ENCODE measurements around the gene RPS16.

RPS16 gene

DNA sequence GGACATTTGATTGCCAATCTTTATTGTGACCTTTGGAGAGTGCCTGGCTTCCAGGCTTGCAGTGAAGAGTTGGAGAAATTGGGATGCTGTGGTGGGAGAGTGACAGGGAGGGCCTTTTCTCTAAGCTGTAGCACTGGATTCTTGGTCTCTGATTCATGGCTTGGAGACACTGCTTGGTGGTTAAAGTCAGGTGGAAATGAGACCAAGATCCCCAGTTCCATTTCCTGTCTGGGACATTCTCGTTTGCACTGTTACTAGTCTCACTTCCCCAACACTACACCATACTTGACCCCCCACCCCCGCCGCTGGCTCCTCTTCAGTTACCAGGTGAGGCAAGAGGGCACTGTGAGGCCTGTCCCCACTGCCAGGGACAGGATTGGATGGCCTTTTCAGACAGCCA is 12.5 kb upstream of the RPS16 start:
- peak; percentile 76 for DNase-seq

DNA sequence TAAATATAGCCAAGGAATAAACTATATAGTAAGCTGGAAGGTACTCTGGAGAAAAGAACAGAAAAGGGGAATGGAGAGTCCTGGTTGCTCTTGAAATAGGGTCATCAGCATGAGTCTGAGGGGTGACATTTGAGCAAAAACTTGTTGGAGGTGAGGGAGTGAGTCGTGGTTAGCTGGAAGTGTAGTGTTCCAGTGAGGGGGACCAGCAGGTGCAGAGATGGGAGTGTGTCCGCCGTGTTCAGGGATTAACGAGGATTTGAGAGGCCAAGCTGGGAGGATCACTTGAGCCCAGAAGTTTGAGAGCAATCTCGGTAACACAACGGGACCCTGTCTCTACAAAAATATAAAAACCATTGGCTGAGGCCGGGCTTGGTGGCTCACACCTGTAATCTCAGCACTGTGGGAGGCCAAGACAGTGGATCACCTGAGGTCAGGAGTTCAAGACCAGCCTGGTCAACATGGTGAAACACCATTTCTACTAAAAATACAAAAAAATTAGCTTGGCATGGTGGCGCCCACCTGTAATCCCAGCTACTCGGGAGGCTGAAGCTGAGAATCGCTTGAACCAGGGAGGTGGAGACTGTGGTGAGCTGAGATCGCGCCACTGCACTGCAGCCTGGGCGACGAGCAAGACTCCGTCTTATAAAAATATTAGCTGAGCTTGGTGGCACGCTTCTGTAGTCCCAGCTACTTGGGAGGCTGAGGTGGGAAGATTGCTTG is 10.8 kb upstream of the RPS16 start:
- DNase-seq, result no peak

DNA sequence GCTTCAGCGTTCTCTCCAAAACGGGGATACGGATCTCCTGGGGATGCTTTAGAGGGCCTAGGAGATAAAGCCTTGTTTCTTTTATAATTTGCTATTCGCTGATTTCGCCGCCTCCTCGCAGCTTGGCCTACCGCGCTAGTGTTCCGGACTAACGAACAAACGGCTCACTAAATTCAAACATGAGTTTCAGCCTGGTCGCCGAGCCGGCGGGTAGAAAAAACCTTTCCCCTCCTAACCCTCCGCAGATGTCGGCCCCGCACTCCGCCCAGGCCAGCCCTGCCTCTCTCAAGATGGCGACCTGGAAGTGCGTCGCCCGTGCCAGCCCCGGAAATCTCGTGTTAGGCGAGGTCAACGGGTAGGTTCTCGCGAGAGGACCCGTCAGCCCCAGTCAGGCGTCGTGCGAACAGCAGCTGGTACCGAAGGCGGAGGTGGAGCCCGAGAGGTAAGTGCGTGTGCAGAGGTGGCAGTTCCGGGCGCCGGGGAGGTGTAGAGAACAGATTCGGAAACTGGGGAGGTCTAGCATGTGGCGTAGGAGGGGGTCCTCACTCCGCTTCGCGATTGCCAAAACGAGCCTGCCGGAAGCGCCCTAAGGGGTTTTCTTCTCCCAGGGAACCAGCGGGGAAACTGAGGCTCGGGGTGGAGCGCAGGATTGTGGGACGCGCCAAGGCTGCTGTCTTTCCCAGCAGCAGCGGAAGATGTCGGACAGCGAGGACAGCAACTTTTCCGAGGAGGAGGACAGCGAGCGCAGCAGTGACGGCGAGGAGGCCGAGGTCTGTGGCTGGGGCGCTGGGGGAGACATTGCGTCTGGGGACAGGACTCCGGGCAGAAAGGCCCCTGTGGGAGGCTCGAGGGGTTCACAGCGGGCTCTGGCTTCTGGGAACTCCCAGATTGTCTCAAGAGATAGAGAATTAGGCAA is 9.7 kb upstream of the RPS16 start, which contains the start of gene SUPT5H:
Gene SUPT5H (plus strand): TSS at position 387 of the 916 bp plus-strand sequence. CDS start 309 bp downstream, at position 696.
- peak; percentile 97 for DNase-seq

DNA sequence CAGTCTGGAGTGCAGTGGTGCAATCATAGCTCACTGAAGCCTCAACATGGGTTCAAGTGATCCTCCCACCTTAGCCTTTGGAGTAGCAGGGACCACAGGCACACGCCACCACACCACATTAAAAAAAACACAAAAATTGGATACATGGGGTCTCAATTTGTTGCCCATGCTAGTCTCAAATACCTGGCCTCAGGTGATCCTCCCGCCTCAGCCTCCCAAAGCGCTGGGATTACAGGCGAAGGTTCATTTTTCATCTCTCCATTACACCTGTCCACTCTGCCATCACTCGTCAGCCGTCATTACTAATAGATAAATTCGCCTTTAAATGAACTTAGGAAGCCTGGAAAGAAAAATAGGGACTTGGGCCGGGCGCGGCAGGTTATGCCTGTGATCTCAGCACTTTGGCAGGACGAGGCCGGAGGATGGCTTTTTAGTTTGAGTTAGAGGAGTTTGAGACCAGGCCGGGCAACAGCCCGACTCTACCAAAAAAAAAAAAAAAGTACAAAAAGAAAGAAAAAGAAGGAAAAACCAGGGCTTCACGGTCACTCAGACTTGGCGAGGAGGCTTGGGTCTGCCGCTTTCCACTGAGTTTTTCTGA is 8.9 kb upstream of the RPS16 start:
- DNase-seq, result peak; percentile 31

DNA sequence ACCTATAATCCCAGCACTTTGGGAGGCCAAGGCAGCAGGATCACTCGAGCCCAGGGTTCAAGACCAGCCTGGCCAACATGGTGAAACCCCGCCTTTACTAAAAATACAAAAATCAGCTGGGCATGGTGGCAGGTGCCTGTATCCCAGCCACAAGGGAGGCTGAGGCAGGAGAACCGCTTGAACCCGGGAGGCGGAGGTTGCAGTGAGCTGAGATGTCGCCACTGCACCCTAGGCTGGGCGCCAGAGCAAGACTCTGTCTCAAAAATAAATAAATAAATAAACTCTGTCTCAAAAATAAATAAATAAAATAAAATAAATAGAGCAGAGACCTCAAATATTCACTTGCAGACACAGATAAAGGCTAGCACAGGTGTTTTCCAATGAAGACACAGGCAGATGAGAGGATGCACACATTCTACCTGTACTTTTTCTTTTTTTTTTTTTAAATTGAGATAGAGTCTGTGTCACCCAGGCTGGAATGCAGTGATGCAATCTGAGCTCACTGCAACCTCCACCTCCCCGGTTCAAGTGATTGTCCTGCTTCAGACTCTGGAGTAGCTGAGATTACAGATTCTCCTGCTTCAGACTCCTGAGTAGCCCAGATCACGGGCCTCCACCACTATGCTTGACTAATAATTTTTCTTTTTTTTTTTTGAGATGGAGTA is 2.7 kb upstream of the RPS16 start:
- DNase-seq, result peak; percentile 67

DNA sequence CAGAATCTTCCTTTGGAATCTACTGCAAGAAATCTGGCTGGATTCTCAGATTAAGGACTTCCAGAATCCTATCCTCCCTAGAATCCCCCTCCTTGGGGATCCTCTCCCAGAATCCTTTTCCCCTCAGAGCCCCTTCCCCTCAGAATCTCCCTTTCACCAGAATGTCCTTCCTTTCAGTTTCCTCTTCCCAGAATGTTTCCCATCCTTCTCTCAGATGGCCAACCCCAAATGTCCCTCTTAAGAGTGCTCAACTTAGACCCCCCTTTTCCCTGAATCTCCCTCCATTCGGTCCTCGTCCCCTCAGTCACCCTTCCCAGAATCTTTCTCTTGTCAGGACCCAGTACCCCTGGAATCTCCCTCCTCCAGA is 584 bp upstream of the RPS16 start:
- DNase-seq, result no peak

DNA sequence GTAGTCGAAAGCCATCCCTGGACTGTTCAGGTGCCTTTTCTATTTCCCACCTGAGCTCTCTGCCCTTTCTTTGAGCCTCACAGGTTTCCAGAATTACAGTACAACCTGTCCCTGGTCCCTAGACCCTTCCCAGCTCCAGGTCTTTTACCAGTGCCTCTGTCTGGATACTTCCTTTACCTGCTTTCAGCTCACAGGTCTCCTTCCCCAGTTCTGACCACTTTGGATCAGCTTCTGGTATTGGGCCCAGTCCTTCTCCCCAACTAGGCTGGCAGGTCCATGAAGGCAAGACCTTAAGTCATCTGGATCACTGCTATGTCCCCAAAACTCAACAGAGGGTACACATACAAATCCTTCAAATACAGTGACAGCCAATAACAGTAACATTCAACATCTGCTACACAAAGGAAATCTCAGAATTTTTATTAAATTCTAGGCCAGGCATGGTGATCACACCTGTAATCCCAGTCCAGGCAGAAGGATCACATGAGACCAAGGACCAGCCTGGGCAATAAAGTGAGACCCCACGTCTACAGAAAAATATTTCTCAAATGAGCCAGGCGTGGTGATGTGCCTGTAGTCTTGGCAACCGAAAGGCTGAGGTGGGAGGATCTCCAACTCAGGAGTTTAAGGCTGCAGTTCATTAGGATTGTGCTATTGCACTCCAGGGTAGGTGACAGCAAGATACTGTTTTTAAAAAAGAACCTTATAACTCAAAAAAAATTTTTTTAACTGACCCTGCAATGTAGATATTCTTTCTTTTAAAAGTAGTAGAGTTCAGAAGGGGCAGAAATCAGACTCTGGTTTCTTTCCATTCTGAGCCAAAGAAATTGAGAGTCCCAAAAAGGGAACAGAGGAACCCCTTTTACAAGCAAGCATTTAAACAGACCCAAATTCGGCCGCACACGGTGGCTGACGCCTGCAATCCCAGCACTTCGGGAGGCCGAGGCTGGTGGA is 1.3 kb downstream of the RPS16 start:
- DNase-seq, result no peak

DNA sequence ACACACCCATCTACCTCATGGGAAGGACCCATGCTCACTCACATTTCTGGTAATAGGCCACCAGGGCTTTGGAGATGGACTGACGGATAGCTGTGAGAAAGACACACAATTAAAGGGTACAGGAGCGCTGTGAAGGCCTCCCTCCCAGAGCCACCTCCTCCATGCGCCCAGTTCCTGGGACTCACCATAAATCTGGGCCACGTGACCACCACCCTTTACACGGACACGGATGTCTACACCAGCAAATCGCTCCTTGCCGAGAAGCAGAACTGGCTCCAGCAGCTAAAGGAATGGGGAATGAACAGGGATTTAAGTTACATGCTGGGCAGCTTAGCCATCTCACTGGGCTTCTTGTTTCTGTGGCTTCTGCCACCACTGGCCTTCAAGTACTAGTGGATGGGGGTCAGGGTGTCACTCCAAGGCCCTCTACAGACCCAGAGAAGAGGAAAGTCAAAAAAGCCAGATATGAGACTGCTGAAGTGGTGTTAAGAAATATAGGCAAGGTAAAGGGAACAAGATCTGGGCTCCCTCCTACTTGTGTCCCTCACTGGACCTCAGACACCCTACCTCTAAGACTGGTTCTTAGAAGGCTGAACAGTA is 2.2 kb downstream of the RPS16 start:
- no peak for DNase-seq

DNA sequence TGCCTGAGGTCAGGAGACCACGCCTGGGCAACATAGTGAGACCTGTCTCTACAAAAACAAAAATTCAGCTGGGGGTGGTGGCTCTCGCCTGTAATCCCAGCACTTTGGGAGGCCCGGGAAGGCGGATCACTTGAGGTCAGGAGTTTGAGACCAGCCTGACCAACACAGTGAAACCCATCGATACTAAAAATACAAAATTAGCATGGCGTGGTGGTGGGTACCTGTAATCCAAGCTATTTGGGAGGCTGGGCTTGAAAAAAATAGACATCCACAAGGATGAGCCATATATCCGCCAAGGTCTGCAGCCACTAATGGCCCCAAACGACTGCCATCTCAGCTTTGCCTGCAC is 3.1 kb downstream of the RPS16 start:
- DNase-seq, result no peak

DNA sequence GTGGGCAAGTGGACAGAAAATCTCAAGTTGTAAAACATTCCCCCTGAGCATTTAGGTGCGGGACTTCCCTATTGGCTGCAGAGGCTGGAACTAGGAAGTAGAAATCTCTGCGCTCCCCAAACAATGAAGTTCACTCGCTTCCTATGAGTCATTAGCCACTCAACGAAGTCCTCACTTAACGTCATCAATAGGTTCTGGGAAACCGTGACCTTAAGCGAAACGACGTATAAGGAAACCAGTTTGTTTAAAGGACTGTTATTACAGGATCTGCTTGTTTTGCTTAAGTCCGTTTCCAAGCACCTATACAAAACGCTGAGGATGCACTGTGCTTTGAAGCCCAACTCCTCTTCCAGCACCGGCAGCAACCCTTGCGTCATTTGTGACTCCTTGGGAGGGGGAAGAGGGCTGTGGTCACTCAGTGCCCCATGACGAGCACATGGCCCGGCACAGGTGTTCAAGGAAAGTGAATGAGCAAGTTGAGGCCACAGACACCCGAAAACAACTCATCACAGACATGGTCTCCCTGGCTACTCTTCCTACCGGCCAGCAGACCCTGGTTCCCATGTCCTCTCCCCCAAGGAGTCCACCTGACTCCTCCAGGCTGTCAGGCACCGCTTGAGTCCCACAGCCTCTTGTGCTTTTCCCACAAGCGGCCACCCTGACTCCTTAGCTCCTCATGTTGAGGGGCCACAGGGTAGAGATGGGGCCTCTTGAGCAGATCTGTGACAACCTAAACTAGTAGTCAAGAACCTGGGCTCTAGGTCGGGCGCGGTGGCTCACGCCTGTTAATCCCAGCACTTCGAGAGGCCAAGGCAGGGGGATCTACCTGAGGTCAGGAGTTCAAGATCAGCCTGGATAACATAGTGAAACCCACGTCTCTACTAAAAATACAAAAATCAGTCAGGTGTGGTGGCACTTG is 4.8 kb downstream of the RPS16 start:
- peak; percentile 90 for DNase-seq

DNA sequence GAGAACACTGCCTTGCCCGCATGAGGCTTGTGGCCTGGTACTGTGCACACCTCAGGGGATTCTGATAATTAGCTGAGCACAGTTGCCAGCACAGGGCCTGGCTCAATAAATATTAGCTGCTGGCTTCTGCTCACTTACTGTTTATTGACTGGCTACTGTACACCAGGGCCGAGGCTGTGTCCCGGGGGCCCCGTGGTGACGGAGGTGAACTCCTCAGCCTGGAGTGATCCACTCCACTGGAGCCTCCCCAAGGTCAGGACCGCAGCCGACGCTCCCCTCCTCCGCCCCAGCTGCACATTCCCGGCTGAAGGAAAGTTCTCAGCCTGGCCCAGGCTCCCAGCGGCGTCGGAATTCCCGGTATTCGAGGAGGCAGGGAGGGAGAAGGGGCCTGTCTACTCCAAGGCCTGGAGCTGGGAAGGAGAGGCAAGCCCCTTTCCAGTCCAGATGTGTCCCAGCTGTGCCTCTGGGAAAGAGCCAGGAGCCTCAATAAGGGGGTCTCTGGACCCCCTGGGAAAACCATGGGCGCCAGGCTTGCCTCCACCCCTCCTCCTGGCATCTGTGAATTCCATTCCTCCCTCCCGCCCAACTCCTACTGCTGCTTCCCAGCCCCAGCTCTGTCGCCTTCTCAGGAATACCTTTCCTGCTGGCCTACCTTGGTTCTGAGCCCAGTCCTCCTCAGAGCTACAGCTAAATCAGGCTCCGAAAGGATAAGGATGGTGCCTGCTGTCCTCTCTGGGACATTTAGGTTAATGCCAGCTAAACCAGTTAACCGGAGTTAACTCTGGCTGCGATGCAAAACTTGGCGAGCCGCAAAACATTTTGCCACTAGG is 7.3 kb downstream of the RPS16 start:
- peak; percentile 90 for DNase-seq

DNA sequence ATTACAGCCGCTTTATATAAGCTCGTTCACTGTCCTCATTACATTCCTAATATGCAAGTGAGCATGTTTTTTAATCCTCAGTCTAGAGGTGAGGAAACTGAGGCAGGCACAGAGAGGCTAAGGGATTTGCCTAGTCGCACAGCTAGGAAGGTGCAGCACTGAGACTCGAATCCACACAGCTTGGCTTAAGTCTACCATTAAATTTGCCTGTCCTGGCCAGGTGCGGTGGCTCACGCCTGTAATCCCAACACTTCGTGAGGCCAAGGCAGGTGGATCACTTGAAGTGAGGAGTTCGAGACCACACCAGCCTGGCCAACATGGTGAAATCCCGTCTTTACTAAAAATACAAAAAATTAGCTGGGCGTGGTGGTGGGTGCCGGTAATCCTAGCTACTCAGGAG is 8.0 kb downstream of the RPS16 start:
- no peak for DNase-seq

DNA sequence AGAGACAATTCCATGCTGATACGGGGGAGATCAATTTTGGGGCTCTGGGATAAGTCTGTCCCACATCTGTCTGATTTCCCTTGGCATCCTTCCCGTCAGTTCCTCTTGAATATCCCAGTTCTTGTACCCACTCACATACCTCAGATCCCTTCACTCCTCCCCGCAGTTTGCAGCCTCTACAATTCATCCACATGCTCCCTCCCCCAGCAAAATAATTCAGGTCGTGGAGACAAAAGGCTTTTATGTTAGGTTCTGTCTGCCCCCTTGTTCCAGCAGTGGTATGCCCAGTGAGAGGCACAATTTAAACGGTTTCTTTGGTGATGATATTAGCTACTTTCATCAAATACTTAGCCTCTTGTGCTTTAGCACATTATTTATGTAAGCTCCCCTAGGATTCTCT is 9.6 kb downstream of the RPS16 start:
- no peak for DNase-seq

DNA sequence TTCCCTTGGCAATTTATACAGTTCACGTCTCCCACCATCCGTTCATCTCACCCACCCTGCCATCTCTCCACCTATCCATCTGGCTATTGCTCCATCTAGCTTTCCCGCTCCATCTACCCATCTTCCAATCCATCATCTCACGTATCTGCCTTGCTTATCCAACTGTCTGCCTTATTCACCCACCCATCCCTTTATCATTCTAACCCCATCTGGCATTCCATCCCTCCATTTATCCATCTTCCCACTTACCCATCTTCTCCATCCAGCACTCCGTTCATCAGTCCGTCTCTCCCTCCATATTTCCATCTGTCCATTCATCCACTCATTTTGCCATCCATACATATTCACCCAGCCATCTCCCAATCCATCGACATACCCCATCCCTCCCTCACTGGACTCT is 10.0 kb downstream of the RPS16 start:
- no peak for DNase-seq

DNA sequence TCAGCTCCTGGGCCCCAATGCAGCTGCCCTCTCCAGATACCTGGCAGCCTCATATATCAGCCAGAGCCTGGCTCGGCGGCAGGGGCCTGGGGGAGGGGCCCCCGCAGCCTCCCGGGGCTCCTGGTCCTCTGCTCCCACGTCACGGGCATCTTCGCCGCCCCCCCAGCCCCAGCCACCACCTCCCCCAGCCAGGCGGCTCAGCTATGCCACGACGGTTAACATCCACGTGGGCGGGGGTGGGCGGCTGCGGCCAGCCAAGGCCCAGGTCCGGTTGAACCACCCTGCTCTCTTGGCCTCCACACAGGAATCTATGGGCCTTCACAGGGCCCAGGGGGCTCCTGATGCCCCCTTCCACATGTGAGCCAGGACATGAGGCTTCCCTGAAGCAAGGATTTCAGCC is 10.8 kb downstream of the RPS16 start:
- DNase-seq, result no peak

DNA sequence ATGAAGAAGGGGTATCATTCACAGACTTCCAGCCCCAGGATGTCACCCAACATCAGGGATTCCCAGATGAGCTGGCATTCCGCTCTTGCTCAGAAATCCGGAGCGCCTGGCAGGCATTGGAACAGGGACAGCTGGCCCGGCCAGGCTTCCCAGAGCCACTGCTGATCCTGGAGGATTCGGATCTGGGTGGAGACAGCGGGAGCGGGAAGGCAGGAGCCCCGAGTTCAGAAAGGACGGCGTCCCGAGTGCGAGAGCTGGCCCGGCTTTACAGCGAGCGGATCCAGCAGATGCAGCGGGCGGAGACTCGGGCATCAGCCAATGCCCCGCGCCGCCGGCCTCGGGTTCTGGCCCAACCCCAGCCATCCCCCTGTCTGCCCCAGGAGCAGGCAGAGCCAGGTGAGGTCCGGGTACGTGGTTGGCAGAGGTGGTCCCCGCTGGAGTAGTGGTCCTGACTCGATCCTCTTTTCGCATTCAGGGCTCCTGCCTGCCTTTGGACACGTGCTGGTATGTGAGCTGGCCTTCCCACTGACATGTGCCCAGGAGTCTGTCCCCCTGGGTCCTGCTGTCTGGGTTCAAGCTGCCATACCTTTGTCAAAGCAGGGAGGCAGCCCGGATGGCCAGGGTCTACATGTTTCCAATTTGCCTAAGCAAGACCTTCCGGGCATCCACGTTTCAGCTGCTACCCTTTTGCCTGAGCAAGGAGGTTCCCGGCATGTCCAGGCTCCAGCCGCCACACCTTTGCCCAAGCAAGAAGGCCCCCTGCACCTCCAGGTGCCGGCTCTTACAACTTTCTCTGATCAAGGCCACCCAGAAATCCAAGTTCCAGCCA is 12.3 kb downstream of the RPS16 start:
- DNase-seq, result no peak

DNA sequence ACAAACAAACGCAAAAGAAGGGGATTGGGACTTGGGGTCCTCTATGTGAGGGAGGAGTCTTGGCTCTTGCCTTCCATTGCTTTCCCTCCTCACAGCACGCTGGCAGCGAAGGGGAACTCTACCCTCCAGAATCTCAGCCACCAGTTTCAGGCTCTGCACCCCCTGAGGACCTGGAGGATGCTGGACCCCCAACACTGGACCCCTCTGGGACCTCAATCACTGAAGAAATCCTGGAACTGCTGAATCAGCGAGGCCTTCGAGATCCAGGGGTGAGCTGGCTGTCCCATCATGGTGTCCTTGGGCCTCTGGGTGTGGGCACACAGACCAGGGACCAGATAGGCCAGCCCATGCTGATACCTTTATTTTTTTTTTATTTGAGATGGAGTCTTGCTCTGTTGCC is 13.7 kb downstream of the RPS16 start:
- DNase-seq, result no peak

DNA sequence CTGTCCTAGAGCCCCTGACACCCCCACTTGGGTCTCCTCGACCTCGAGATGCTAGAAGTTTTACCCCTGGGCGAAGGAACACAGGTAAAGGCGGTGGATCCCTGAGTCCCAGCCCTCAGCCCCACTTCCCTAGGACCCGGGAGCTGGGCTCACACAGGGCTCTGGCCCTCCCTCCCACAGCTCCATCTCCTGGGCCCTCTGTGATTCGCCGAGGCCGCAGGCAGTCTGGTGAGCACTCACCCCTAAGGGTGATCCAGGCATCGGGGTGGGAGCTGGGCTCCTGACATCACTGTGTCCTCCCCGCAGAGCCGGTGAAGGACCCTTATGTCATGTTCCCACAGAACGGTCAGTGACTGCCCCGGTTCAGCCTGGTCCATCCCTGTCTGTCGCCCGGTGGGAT is 15.0 kb downstream of the RPS16 start:
- no peak for DNase-seq

DNA sequence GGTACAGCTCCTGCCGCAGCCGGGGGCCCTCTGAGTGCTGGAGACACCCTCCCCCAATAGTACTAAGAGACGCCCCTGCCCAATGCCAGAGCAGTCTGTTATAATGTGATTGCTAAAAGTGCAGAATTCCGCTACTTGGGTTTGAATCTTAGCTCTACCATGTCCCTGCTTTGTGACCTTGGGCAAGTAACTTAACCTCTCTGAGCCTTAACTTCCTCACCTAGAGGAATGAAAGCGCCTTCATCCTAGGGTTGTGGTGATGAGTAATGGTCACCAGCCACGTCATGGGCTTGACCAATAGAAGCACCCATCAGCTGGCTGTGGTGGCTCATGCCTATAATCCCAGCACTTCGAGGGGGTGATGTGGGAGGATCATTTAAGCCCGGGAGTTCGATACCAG is 16.7 kb downstream of the RPS16 start:
- DNase-seq, result no peak
